ENCODE data around the gene BRI3.

BRI3 gene

GRCh38 chr7:98288064-98288823 is 6.8 kb downstream of the BRI3 start:
- no peak for DNase-seq

GRCh38 chr7:98289333-98289875 is 7.9 kb downstream of the BRI3 start:
- DNase-seq: no peak

- DNase-seq: no peak
Measured at GRCh38 chr7:98291717-98292116, 10.2 kb downstream of the BRI3 start.

GRCh38 chr7:98293265-98293664 is 11.8 kb downstream of the BRI3 start:
- DNase-seq: no peak

GRCh38 chr7:98293746-98294145 is 12.3 kb downstream of the BRI3 start:
- DNase-seq: no peak

GRCh38 chr7:98294326-98294725 is 12.8 kb downstream of the BRI3 start:
- DNase-seq: no peak

- peak; percentile 32 for DNase-seq
Measured at GRCh38 chr7:98294798-98295382, 13.4 kb downstream of the BRI3 start.

GRCh38 chr7:98295467-98296192 is 14.1 kb downstream of the BRI3 start:
- DNase-seq: no peak

- no peak for DNase-seq
Measured at GRCh38 chr7:98296833-98297232, 15.3 kb downstream of the BRI3 start.

GRCh38 chr7:98297626-98298286 is 16.3 kb downstream of the BRI3 start:
- DNase-seq: no peak

- no peak for DNase-seq
Measured at GRCh38 chr7:98300595-98301372, 19.3 kb downstream of the BRI3 start.

- no peak for DNase-seq
Measured at GRCh38 chr7:98301693-98302470, 20.4 kb downstream of the BRI3 start.

GRCh38 chr7:98303176-98303865 is 21.8 kb downstream of the BRI3 start:
- DNase-seq: no peak

GRCh38 chr7:98303906-98304305 is 22.4 kb downstream of the BRI3 start:
- no peak for DNase-seq

- DNase-seq: no peak
Measured at GRCh38 chr7:98305951-98306535, 24.6 kb downstream of the BRI3 start.

- DNase-seq: no peak
Measured at GRCh38 chr7:98307971-98308466, 26.5 kb downstream of the BRI3 start.

- DNase-seq: no peak
Measured at GRCh38 chr7:98309566-98309965, 28.1 kb downstream of the BRI3 start.

GRCh38 chr7:98312201-98312600 is 30.7 kb downstream of the BRI3 start:
- DNase-seq: no peak

- DNase-seq: no peak
Measured at GRCh38 chr7:98314469-98314868, 33.0 kb downstream of the BRI3 start.

GRCh38 chr7:98315318-98315993 is 34.0 kb downstream of the BRI3 start:
- no peak for DNase-seq

Measured in NCI-H1048 (cell line).